ENCODE results near the gene COPS6. TPM values are rescaled to one million over a fixed set of nuclear protein-coding genes. Genes with fewer than 3 reads are reported as not detected.
A peak's percentile ranks its signal among the peaks of the same experiment; 100 is the strongest.

COPS6 gene
- total RNA-seq, 4 donors from 2014 or later: 32.5 to 71.5 (median 39.9) TPM

- H3K36me3 ChIP-seq: no peaks in the 10 kb centered on the region
- H3K27ac ChIP-seq: no peak overlapping the region
- DNase-seq: no peak
- no peaks in the 10 kb centered on the region for H3K27me3 ChIP-seq
- H3K9me3 ChIP-seq: no peaks in the 10 kb centered on the region
- 81 to 84% methylated on average over 4 of the region's 4 CpGs for WGBS, 2 donors
- H3K4me3 ChIP-seq (replicated peaks in 1 of 3): no peak overlapping the region
- intact Hi-C loops (cut with DNase I): loop anchor here (5.0 kb wide), 1 partner anchor 32 kb away; no protein-coding TSS in a partner anchor
- peaks cover 13 to 26% of the 10 kb centered on the region in 2 donors for H3K4me1 ChIP-seq
- TF ChIP-seq POLR2A (IDR thresholded peaks at IDR 0.05) (no peak), CTCF (IDR thresholded peaks at IDR 0.05) (no peak)
Measured at GRCh38 chr7:100124301-100125230, 35.8 kb downstream of the COPS6 start.

- intact Hi-C loops (cut with DNase I): loop anchor here (5.0 kb wide), 1 partner anchor 34 kb away; no protein-coding TSS in a partner anchor
- Histone ChIP-seq H3K27ac (peak overlapping the region; percentile 93 to 100 (median 97)), H3K9me3 (no peaks in the 10 kb centered on the region), H3K4me1 (peaks cover 6 to 22% of the 10 kb centered on the region in 2 donors), H3K27me3 (no peaks in the 10 kb centered on the region), H3K4me3 (replicated peaks in 1 of 3) (peak overlapping the region; percentile 86 to 99 (median 93)), H3K36me3 (no peaks in the 10 kb centered on the region)
- DNase-seq: peak; percentile 80 to 84
- 17 to 19% methylated on average over 29 of the region's 29 CpGs for WGBS, 2 donors
- no peak for TF ChIP-seq POLR2A (IDR thresholded peaks at IDR 0.05)
- TF ChIP-seq CTCF (IDR thresholded peaks at IDR 0.05): no peak
Measured at GRCh38 chr7:100126239-100126930, 37.6 kb downstream of the COPS6 start.

GRCh38 chr7:100126931-100127865, 38.4 kb downstream of the COPS6 start, which contains the start of gene MBLAC1:
MBLAC1 (plus strand) TSS chr7:100126967; CDS start chr7:100127396, 429 bp downstream.
- H3K27ac ChIP-seq: peak within 1 kb of the TSS; percentile 93 to 100 (median 97)
- H3K27me3 ChIP-seq: no peaks in the 10 kb centered on the region
- peak; percentile 88 to 89 for DNase-seq
- H3K4me3 ChIP-seq (replicated peaks in 1 of 3): peak within 1 kb of the TSS; percentile 86 to 99 (median 93)
- intact Hi-C loops (cut with DNase I): loop anchor here (5.0 kb wide), 1 partner anchor 35 kb away; no protein-coding TSS in a partner anchor
- no peak for TF ChIP-seq CTCF (IDR thresholded peaks at IDR 0.05)
- peak in 1 of 2 donors; percentile 54 for TF ChIP-seq POLR2A (IDR thresholded peaks at IDR 0.05)
- H3K4me1 ChIP-seq: peaks cover 6 to 22% of the 10 kb centered on the region in 2 donors
- no peaks in the 10 kb centered on the region for H3K9me3 ChIP-seq
- H3K36me3 ChIP-seq: no peaks in the 10 kb centered on the region
- WGBS, 2 donors: 1% methylated on average over 28 to 38 of the region's 85 CpGs

- H3K4me3 ChIP-seq (replicated peaks in 1 of 3): peak overlapping the region; percentile 86 to 99 (median 93)
- TF ChIP-seq CTCF (IDR thresholded peaks at IDR 0.05) (no peak), POLR2A (IDR thresholded peaks at IDR 0.05) (no peak)
- WGBS, 2 donors: 8 to 10% methylated on average over 19 to 26 of the region's 37 CpGs
- no peaks in the 10 kb centered on the region for H3K27me3 ChIP-seq
- intact Hi-C loops (cut with DNase I): loop anchor here (5.0 kb wide), 1 partner anchor 36 kb away; no protein-coding TSS in a partner anchor
- H3K36me3 ChIP-seq: no peaks in the 10 kb centered on the region
- peak overlapping the region; percentile 93 to 100 (median 97) for H3K27ac ChIP-seq
- peaks cover 6 to 22% of the 10 kb centered on the region in 2 donors for H3K4me1 ChIP-seq
- DNase-seq: no peak
- H3K9me3 ChIP-seq: no peaks in the 10 kb centered on the region
Measured at GRCh38 chr7:100127866-100128636, 39.3 kb downstream of the COPS6 start.

All from thyroid gland (tissue), 4 donors.